ENCODE measurements around the gene NPM1.

GRCh38 chr5:171390883-171391677, 3.4 kb downstream of the NPM1 start:
- TF ChIP-seq POLR2AphosphoS5 (IDR thresholded peaks at IDR 0.05) (no peak), CTCF (IDR thresholded peaks at IDR 0.05) (no peak)
